KOPT-K1 (cell line): Measurements from ENCODE around the gene MOGAT1.
"Not testable (repeated sequence)": the region's sequence is repeated elsewhere in the genome, so short reads cannot be mapped to it uniquely, and the experiment has no call there.

Source experiments
- H3K27ac ChIP-seq: fragments of 200-600 bp; sonication (generic); 2 replicates; pipeline ENCODE4 v1.5.1; 2016; ENCODE audit warnings: antibody characterized with exemption, mild to moderate bottlenecking, low read depth, low read length; ENCODE audit not compliant: poor library complexity, severe bottlenecking
- H3K36me3 ChIP-seq: fragments of 200-600 bp; sonication (generic); 2 replicates; pipeline ENCODE4 v1.5.1; 2017; ENCODE audit warnings: antibody characterized with exemption, mild to moderate bottlenecking, low read length, moderate library complexity; ENCODE audit not compliant: insufficient read depth
- H3K9me3 ChIP-seq: fragments of 200-600 bp; sonication (generic); 2 replicates; pipeline ENCODE4 v1.5.1; 2017; ENCODE audit warnings: antibody characterized with exemption, low read length, mild to moderate bottlenecking; ENCODE audit not compliant: insufficient read depth, poor library complexity, severe bottlenecking

The MOGAT1 gene

GRCh38 chr2:222713002-222713401 lies 41.5 kb downstream of the MOGAT1 start:
- H3K36me3 ChIP-seq: no peaks in the 10 kb centered on the region
- H3K9me3 ChIP-seq: no peaks in the 10 kb centered on the region
- H3K27ac ChIP-seq: no peak overlapping the region

GRCh38 chr2:222714361-222715241 lies 43.1 kb downstream of the MOGAT1 start:
- Histone ChIP-seq H3K9me3 (no peaks in the 10 kb centered on the region), H3K27ac (peak overlapping the region; percentile 85), H3K36me3 (no peaks in the 10 kb centered on the region)

GRCh38 chr2:222715742-222716141 lies 44.3 kb downstream of the MOGAT1 start:
- Histone ChIP-seq H3K9me3 (peaks cover 6% of the 10 kb centered on the region), H3K27ac (peak overlapping the region; percentile 85), H3K36me3 (no peaks in the 10 kb centered on the region)

- H3K36me3 ChIP-seq, H3K27ac ChIP-seq: not testable (repeated sequence)
- H3K9me3 ChIP-seq: peaks cover 18% of the 10 kb centered on the region
Measured at GRCh38 chr2:222719787-222720186, 48.3 kb downstream of the MOGAT1 start.

GRCh38 chr2:222721597-222721996 lies 50.1 kb downstream of the MOGAT1 start:
- H3K27ac ChIP-seq, H3K36me3 ChIP-seq: not testable (repeated sequence)
- H3K9me3 ChIP-seq: peaks cover 18% of the 10 kb centered on the region

- Histone ChIP-seq H3K36me3 (no peaks in the 10 kb centered on the region), H3K27ac (no peak overlapping the region), H3K9me3 (peaks cover 18% of the 10 kb centered on the region)
Measured at GRCh38 chr2:222722327-222722946, 51.0 kb downstream of the MOGAT1 start.

- H3K36me3 ChIP-seq: no peaks in the 10 kb centered on the region
- peaks cover 18% of the 10 kb centered on the region for H3K9me3 ChIP-seq
- H3K27ac ChIP-seq: no peak overlapping the region
Measured at GRCh38 chr2:222724208-222724607, 52.8 kb downstream of the MOGAT1 start.

- Histone ChIP-seq H3K27ac (no peak overlapping the region), H3K9me3 (no peaks in the 10 kb centered on the region), H3K36me3 (no peaks in the 10 kb centered on the region)
Measured at GRCh38 chr2:222728621-222729020, 57.2 kb downstream of the MOGAT1 start.

- H3K36me3 ChIP-seq: no peaks in the 10 kb centered on the region
- no peak overlapping the region for H3K27ac ChIP-seq
- H3K9me3 ChIP-seq: no peaks in the 10 kb centered on the region
Measured at GRCh38 chr2:222730366-222730999, 59.0 kb downstream of the MOGAT1 start.

GRCh38 chr2:222731201-222731621 lies 59.8 kb downstream of the MOGAT1 start:
- Histone ChIP-seq H3K36me3 (no peaks in the 10 kb centered on the region), H3K9me3 (no peaks in the 10 kb centered on the region), H3K27ac (no peak overlapping the region)

- H3K36me3 ChIP-seq: no peaks in the 10 kb centered on the region
- no peak overlapping the region for H3K27ac ChIP-seq
- no peaks in the 10 kb centered on the region for H3K9me3 ChIP-seq
Measured at GRCh38 chr2:222732489-222733178, 61.2 kb downstream of the MOGAT1 start.

- no peak overlapping the region for H3K27ac ChIP-seq
- no peaks in the 10 kb centered on the region for H3K9me3 ChIP-seq
- no peaks in the 10 kb centered on the region for H3K36me3 ChIP-seq
Measured at GRCh38 chr2:222733470-222733845, 62.0 kb downstream of the MOGAT1 start.

- H3K9me3 ChIP-seq: no peaks in the 10 kb centered on the region
- H3K36me3 ChIP-seq: no peaks in the 10 kb centered on the region
- no peak overlapping the region for H3K27ac ChIP-seq
Measured at GRCh38 chr2:222733846-222734702, 62.6 kb downstream of the MOGAT1 start.

- Histone ChIP-seq H3K36me3 (no peaks in the 10 kb centered on the region), H3K9me3 (no peaks in the 10 kb centered on the region), H3K27ac (no peak overlapping the region)
Measured at GRCh38 chr2:222734703-222735014, 63.2 kb downstream of the MOGAT1 start.
